Fibroblast of lung (primary cell): ENCODE results near the gene ZGPAT. TPM values are rescaled to one million over a fixed set of nuclear protein-coding genes. Genes with fewer than 3 reads are reported as not detected.

ENCODE experiments used
- DNase-seq, 2 donors: peaks; one replicate each; pipeline versions ENCODE4 v3.0.0 to v3.0.0-alpha.2; 2010; ENCODE audit warnings: low read depth in 2 of 2
- H2AFZ ChIP-seq: 2 replicates; pipeline ENCODE4 v1.5.1; 2012; ENCODE audit warnings: low read length, control low read depth, inconsistent platforms
- H3K27ac ChIP-seq: 2 replicates; pipeline ENCODE4 v1.5.1; 2011; ENCODE audit warnings: low read length, control low read depth; ENCODE audit not compliant: insufficient read depth
- H3K27me3 ChIP-seq: 2 replicates; pipeline ENCODE4 v1.5.1; 2011; ENCODE audit warnings: mild to moderate bottlenecking, low read length; ENCODE audit not compliant: control insufficient read depth, insufficient read depth
- H3K36me3 ChIP-seq: 2 replicates; pipeline ENCODE4 v1.5.1; 2011; ENCODE audit warnings: low read length; ENCODE audit not compliant: control insufficient read depth, insufficient read depth
- H3K4me1 ChIP-seq: 2 replicates; pipeline ENCODE4 v1.5.1; 2011; ENCODE audit warnings: low read length; ENCODE audit not compliant: control insufficient read depth, insufficient read depth; ENCODE audit errors: extremely low read depth
- H3K4me2 ChIP-seq: 2 replicates; pipeline ENCODE4 v1.5.1; 2011; ENCODE audit warnings: low read length, control low read depth; ENCODE audit not compliant: insufficient read depth; ENCODE audit errors: extremely low read depth
- H3K4me3 ChIP-seq, 4 experiments: fragments of 200-600 bp in 1 of 4; sonication (generic) in 1 of 4; replicated peaks in 1 of 4; 2 replicates each; pipeline ENCODE4 v1.5.1; 2011 to 2016; ENCODE audit warnings: low read length in 4 of 4, low read depth in 3 of 4, mild to moderate bottlenecking in 3 of 4, control low read depth in 2 of 4, inconsistent platforms in 1 of 4, mixed read lengths in 1 of 4; ENCODE audit not compliant: insufficient read depth in 1 of 4; ENCODE audit errors: control extremely low read depth in 1 of 4
- H3K79me2 ChIP-seq: 2 replicates; pipeline ENCODE4 v1.5.1; 2012; ENCODE audit warnings: mild to moderate bottlenecking, low read length, inconsistent platforms; ENCODE audit not compliant: control insufficient read depth, insufficient read depth
- H3K9ac ChIP-seq: 2 replicates; pipeline ENCODE4 v1.5.1; 2011; ENCODE audit warnings: mild to moderate bottlenecking, low read length, control low read depth; ENCODE audit not compliant: insufficient read depth
- H3K9me3 ChIP-seq: 2 replicates; pipeline ENCODE4 v1.5.1; 2012; ENCODE audit warnings: low read depth, low read length; ENCODE audit not compliant: control insufficient read depth, insufficient read depth
- H4K20me1 ChIP-seq: 2 replicates; pipeline ENCODE4 v1.5.1; 2011; ENCODE audit warnings: low read length; ENCODE audit not compliant: control insufficient read depth, insufficient read depth; ENCODE audit errors: extremely low read depth
- CTCF ChIP-seq, 2 donors: IDR thresholded peaks in 1 of 2; conservative IDR thresholded peaks in 1 of 2; 1 replicate in 1 of 2; 2 replicates in 1 of 2; pipeline ENCODE4 v1.5.1; 2011 to 2012; ENCODE audit warnings: low read length in 2 of 2, control low read depth in 1 of 2, inconsistent platforms in 1 of 2, low read depth in 1 of 2, mild to moderate bottlenecking in 1 of 2
- EZH2 ChIP-seq: IDR thresholded peaks from 2 replicates; pipeline ENCODE4 v1.5.1; 2012; ENCODE audit warnings: low read length, control low read depth, mild to moderate bottlenecking; ENCODE audit errors: missing control alignments
- polyA plus RNA-seq, 2 donors: library from polyadenylated mRNA; depleted of rRNA in 1 of 2; stranded (reverse) in 1 of 2; unstranded in 1 of 2; fragments of >200 nt; gene quantifications; 2 replicates each; pipeline ENCODE4 v1.2.1, GENCODE V29; 2011 to 2012; ENCODE audit warnings: missing spikeins in 1 of 2
- total RNA-seq: library from RNA; depleted of rRNA; stranded (reverse); fragments of >200 nt; gene quantifications from 2 replicates; pipeline ENCODE4 v1.2.1, GENCODE V29; 2014

The ZGPAT gene
- total and polyA plus RNA-seq, 2 donors (not counting 1 experiment from before 2014, with no cell fraction given), result 7.6 to 10.7 TPM

GRCh38 chr20:63711085-63711645 is 3.3 kb downstream of the ZGPAT start:
- H3K4me1 ChIP-seq, result peaks cover 8% of the 10 kb centered on the region
- H3K9ac ChIP-seq, result no peak overlapping the region
- H3K36me3 ChIP-seq, result peaks cover 15% of the 10 kb centered on the region
- no peak overlapping the region for H3K4me2 ChIP-seq
- H3K4me3 ChIP-seq, result no peak overlapping the region
- no peak overlapping the region for H2AFZ ChIP-seq
- no peaks in the 10 kb centered on the region for H4K20me1 ChIP-seq
- no peaks in the 10 kb centered on the region for H3K27me3 ChIP-seq
- H3K79me2 ChIP-seq, result peaks cover 56% of the 10 kb centered on the region
- no peaks in the 10 kb centered on the region for H3K9me3 ChIP-seq
- TF ChIP-seq EZH2 (no peak), CTCF (conservative IDR thresholded peaks at IDR 0.05 in 1 of 2, IDR thresholded peaks at IDR 0.05 in 1 of 2; ENCODE audit: low read depth in 1 of 2, low read length in 2 of 2) (no peak)
- H3K27ac ChIP-seq, result no peak overlapping the region
- no peak for DNase-seq

GRCh38 chr20:63712191-63712590 is 4.4 kb downstream of the ZGPAT start:
- no peak for TF ChIP-seq EZH2
- no peak for TF ChIP-seq CTCF (conservative IDR thresholded peaks at IDR 0.05 in 1 of 2, IDR thresholded peaks at IDR 0.05 in 1 of 2; ENCODE audit: low read depth in 1 of 2, low read length in 2 of 2)
- Histone ChIP-seq H3K4me1 (peaks cover 2% of the 10 kb centered on the region), H2AFZ (no peak overlapping the region), H3K27ac (no peak overlapping the region), H3K4me3 (no peak overlapping the region), H3K36me3 (peaks cover 10% of the 10 kb centered on the region), H3K27me3 (no peaks in the 10 kb centered on the region), H3K9ac (no peak overlapping the region), H3K9me3 (no peaks in the 10 kb centered on the region), H4K20me1 (no peaks in the 10 kb centered on the region), H3K4me2 (no peak overlapping the region), H3K79me2 (peaks cover 48% of the 10 kb centered on the region)
- DNase-seq, result no peak

GRCh38 chr20:63714858-63715257 is 7.0 kb downstream of the ZGPAT start:
- Histone ChIP-seq H3K27me3 (no peaks in the 10 kb centered on the region), H3K79me2 (peaks cover 36% of the 10 kb centered on the region), H3K4me1 (no peaks in the 10 kb centered on the region), H3K27ac (no peak overlapping the region), H3K4me2 (no peak overlapping the region), H3K9me3 (no peaks in the 10 kb centered on the region), H4K20me1 (no peaks in the 10 kb centered on the region), H3K4me3 (no peak overlapping the region), H3K9ac (no peak overlapping the region), H3K36me3 (peaks cover 9% of the 10 kb centered on the region), H2AFZ (no peak overlapping the region)
- TF ChIP-seq EZH2 (no peak), CTCF (conservative IDR thresholded peaks at IDR 0.05 in 1 of 2, IDR thresholded peaks at IDR 0.05 in 1 of 2; ENCODE audit: low read depth in 1 of 2, low read length in 2 of 2) (no peak)
- DNase-seq, result no peak
